BLaER1 (cell line): ENCODE results near the gene MID1.

Source experiments
- H3K27ac ChIP-seq: shearing (Covaris generic); formaldehyde crosslinking; 2 replicates; pipeline ENCODE4 v1.8.1; 2022
- H3K27me3 ChIP-seq: shearing (Covaris generic); formaldehyde crosslinking; 2 replicates; pipeline ENCODE4 v1.8.1; 2022
- H3K36me3 ChIP-seq: shearing (Covaris generic); formaldehyde crosslinking; 2 replicates; pipeline ENCODE4 v1.8.1; 2022
- H3K4me1 ChIP-seq: shearing (Covaris generic); formaldehyde crosslinking; 2 replicates; pipeline ENCODE4 v1.8.1; 2022
- H3K4me2 ChIP-seq: shearing (Covaris generic); formaldehyde crosslinking; 2 replicates; pipeline ENCODE4 v1.8.1; 2022
- H3K4me3 ChIP-seq: shearing (Covaris generic); formaldehyde crosslinking; 2 replicates; pipeline ENCODE4 v1.8.1; 2022
- H3K9ac ChIP-seq: shearing (Covaris generic); formaldehyde crosslinking; 2 replicates; pipeline ENCODE4 v1.8.1; 2022
- H3K9me3 ChIP-seq: shearing (Covaris generic); formaldehyde crosslinking; 2 replicates; pipeline ENCODE4 v1.8.1; 2022
- H4K20me1 ChIP-seq: shearing (Covaris generic); formaldehyde crosslinking; 2 replicates; pipeline ENCODE4 v1.8.1; 2022
- Cebpa-rat ChIP-seq: shearing (Covaris generic); IDR thresholded peaks from 2 replicates; pipeline ENCODE4 v1.8.1; 2022

The MID1 gene

DNA sequence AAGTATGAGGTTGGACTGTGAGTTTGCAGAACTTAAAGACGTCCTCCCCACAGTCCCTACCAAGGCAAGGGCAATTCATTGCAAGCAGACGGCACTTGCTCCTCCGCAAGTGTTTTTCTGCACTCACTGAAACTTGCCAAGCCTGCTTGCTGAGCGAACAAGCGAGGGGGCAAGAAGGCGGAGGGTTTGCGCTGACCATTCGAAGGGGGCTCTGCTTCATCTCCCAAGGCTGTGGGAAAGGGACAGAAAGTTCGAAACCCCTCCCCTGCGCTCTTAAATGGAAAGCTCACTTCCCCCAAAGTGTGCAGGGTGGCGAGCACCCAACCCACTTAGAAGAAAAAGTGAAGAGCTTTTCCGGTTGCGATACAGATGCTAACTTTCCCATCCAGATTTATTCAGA lies 1.4 kb downstream of the MID1 start:
- peaks cover 98% of the 10 kb centered on the region for H3K27me3 ChIP-seq
- H3K4me3 ChIP-seq = peak overlapping the region; percentile 64
- no peak for TF ChIP-seq Cebpa-rat
- peak overlapping the region; percentile 70 for H3K4me2 ChIP-seq
- H3K36me3 ChIP-seq = no peaks in the 10 kb centered on the region
- H3K9me3 ChIP-seq = no peaks in the 10 kb centered on the region
- H3K4me1 ChIP-seq = no peaks in the 10 kb centered on the region
- no peak overlapping the region for H3K27ac ChIP-seq
- H3K9ac ChIP-seq = no peak overlapping the region; the same call in 1 of the 2 replicates
- peaks cover 31% of the 10 kb centered on the region; the same call in 1 of the 2 replicates for H4K20me1 ChIP-seq

DNA sequence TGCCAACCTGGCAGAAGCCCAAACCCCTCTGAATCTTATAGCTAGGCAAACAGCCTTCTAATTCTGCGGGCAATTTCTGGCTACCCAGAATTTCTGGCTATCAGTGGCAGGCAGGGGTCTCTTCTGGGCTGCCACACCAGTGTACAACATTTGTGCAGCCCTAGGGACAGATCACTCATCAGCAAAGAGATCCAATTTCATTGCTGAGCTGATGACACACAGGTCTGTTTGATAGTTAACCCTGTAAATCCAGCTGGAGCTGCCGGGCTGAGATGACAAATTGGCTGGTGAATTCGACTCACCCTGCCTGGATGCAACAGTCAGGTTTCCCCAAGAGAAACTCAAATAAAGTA lies 2.4 kb downstream of the MID1 start:
- Histone ChIP-seq H3K27ac (no peak overlapping the region), H3K27me3 (peaks cover 96% of the 10 kb centered on the region), H3K9me3 (no peaks in the 10 kb centered on the region), H3K4me3 (no peak overlapping the region), H3K4me1 (no peaks in the 10 kb centered on the region), H3K36me3 (no peaks in the 10 kb centered on the region), H4K20me1 (peaks cover 31% of the 10 kb centered on the region; the same call in 1 of the 2 replicates), H3K9ac (no peak overlapping the region), H3K4me2 (no peak overlapping the region)
- no peak for TF ChIP-seq Cebpa-rat

DNA sequence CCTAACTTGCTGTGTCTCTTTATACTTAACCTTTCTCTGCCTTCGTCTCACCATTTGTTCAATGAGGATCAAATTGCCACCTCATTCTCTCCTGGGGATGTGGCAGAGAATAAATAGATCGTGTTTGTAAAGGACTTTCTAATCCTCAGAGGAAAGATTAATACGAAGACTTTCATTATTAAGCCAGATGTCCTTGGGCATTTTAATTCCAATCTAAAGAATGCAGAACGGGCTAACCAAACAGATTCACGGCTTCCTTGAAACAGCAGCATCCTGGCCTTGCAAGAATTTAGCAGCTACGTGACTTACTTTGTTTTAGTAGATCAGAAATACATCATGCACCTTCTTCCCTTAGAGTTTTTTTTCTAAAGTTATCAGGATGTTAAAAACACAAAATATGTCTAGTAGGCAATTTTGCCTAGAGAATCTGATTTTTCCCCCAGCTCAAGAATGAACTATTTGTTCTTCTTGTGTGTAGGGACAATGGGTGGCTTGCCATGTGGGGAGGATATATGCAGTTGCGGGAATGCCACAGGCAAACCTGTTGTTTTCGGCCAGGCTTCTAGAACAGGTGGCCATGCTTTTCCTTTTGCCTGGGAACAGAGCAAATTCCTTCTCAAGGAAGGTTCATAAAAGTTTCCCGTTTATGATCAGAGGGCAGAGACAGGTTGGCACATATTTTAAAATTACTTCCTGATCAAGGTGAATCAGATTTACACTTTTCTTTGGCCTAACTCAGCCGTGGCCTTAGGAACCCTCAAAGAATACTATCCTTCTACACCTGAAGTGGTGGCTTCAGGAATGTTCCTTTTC lies 3.0 kb downstream of the MID1 start:
- no peaks in the 10 kb centered on the region for H3K9me3 ChIP-seq
- no peak overlapping the region for H3K4me3 ChIP-seq
- H3K9ac ChIP-seq = no peak overlapping the region
- H4K20me1 ChIP-seq = peaks cover 31% of the 10 kb centered on the region; the same call in 1 of the 2 replicates
- no peak overlapping the region for H3K27ac ChIP-seq
- no peak overlapping the region for H3K4me2 ChIP-seq
- TF ChIP-seq Cebpa-rat = no peak
- H3K4me1 ChIP-seq = no peaks in the 10 kb centered on the region
- H3K27me3 ChIP-seq = peaks cover 96% of the 10 kb centered on the region
- H3K36me3 ChIP-seq = no peaks in the 10 kb centered on the region

- Histone ChIP-seq H3K4me3 (no peak overlapping the region), H3K4me2 (no peak overlapping the region), H4K20me1 (peaks cover 31% of the 10 kb centered on the region; the same call in 1 of the 2 replicates), H3K27ac (no peak overlapping the region), H3K4me1 (no peaks in the 10 kb centered on the region), H3K9ac (no peak overlapping the region), H3K36me3 (no peaks in the 10 kb centered on the region), H3K27me3 (peaks cover 96% of the 10 kb centered on the region), H3K9me3 (no peaks in the 10 kb centered on the region)
- TF ChIP-seq Cebpa-rat = no peak
Observed at GRCh38 chrX:10615931-10616774, 4.2 kb downstream of the MID1 start.

DNA sequence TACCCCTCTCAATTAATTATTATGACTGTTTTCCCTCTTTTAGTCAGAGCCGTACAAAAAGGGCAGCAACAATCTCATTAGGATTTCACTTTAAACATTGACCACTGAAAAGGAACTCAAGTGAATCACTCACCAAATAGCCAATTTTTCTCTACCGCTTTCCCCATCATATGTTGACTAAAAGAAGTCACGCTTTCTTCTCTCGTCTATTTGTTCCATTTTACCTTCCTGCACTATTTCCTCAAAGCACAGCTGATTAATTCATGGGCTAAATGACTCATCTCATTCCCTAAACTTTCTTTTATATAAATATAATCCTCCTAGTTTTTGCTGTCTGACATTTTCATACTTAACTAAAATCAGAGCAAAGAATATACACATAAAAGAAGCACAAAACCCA lies 8.2 kb downstream of the MID1 start:
- H3K4me1 ChIP-seq = no peaks in the 10 kb centered on the region
- H3K4me3 ChIP-seq = no peak overlapping the region
- H4K20me1 ChIP-seq = peaks cover 3% of the 10 kb centered on the region; the same call in 1 of the 2 replicates
- H3K9me3 ChIP-seq = no peaks in the 10 kb centered on the region
- no peak overlapping the region for H3K9ac ChIP-seq
- TF ChIP-seq Cebpa-rat = no peak
- peaks cover 92% of the 10 kb centered on the region for H3K27me3 ChIP-seq
- H3K27ac ChIP-seq = no peak overlapping the region
- no peaks in the 10 kb centered on the region for H3K36me3 ChIP-seq
- no peak overlapping the region for H3K4me2 ChIP-seq

- Histone ChIP-seq H3K27me3 (peaks cover 92% of the 10 kb centered on the region), H3K9ac (no peak overlapping the region), H3K4me2 (no peak overlapping the region), H3K4me3 (no peak overlapping the region), H3K36me3 (no peaks in the 10 kb centered on the region), H3K27ac (no peak overlapping the region), H4K20me1 (peaks cover 9% of the 10 kb centered on the region; the same call in 1 of the 2 replicates), H3K4me1 (no peaks in the 10 kb centered on the region), H3K9me3 (no peaks in the 10 kb centered on the region)
- no peak for TF ChIP-seq Cebpa-rat
Observed at GRCh38 chrX:10611441-10612090, 8.8 kb downstream of the MID1 start.

GRCh38 chrX:10608099-10608498 lies 12.3 kb downstream of the MID1 start:
- no peak for TF ChIP-seq Cebpa-rat

GRCh38 chrX:10607233-10607632 lies 13.2 kb downstream of the MID1 start:
- Histone ChIP-seq H3K9me3 (no peaks in the 10 kb centered on the region), H3K36me3 (no peaks in the 10 kb centered on the region), H3K4me3 (no peak overlapping the region), H3K9ac (no peak overlapping the region), H3K4me2 (no peak overlapping the region), H3K27me3 (peaks cover 89% of the 10 kb centered on the region), H4K20me1 (peaks cover 20% of the 10 kb centered on the region; the same call in 1 of the 2 replicates), H3K27ac (no peak overlapping the region), H3K4me1 (no peaks in the 10 kb centered on the region)
- no peak for TF ChIP-seq Cebpa-rat

More at GRCh38 chrX:10608099-10608498, 12.3 kb downstream of the MID1 start:
- no peak overlapping the region for H3K4me2 ChIP-seq
- H3K9ac ChIP-seq = no peak overlapping the region
- H3K9me3 ChIP-seq = no peaks in the 10 kb centered on the region
- peaks cover 89% of the 10 kb centered on the region for H3K27me3 ChIP-seq
- no peaks in the 10 kb centered on the region for H3K4me1 ChIP-seq
- H4K20me1 ChIP-seq = peaks cover 18% of the 10 kb centered on the region; the same call in 1 of the 2 replicates
- H3K36me3 ChIP-seq = no peaks in the 10 kb centered on the region
- H3K4me3 ChIP-seq = no peak overlapping the region
- H3K27ac ChIP-seq = no peak overlapping the region

- Histone ChIP-seq H3K9ac (no peak overlapping the region), H3K27me3 (peaks cover 93% of the 10 kb centered on the region), H3K4me3 (no peak overlapping the region), H4K20me1 (peaks cover 20% of the 10 kb centered on the region; the same call in 1 of the 2 replicates), H3K9me3 (no peaks in the 10 kb centered on the region), H3K4me2 (no peak overlapping the region), H3K4me1 (no peaks in the 10 kb centered on the region), H3K36me3 (no peaks in the 10 kb centered on the region), H3K27ac (no peak overlapping the region)
- no peak for TF ChIP-seq Cebpa-rat
Observed at GRCh38 chrX:10603612-10604011, 16.8 kb downstream of the MID1 start.
